GM10266 (cell line): Measurements from ENCODE around the gene SP1.
A peak's percentile ranks its signal among the peaks of the same experiment; 100 is the strongest.
"Not testable (repeated sequence)": the region's sequence is repeated elsewhere in the genome, so short reads cannot be mapped to it uniquely, and the experiment has no call there.

Experiments used
- DNase-seq: peaks from one replicate; pipeline ENCODE4 v3.0.0; 2012; ENCODE audit errors: extremely low spot score
- TF ChIP-seq, protein P1 (sequence below): IDR thresholded peaks from 2 replicates; pipeline ENCODE4 v1.5.1; 2012; ENCODE audit warnings: mild to moderate bottlenecking, low read depth; ENCODE audit not compliant: control insufficient read depth, insufficient read depth; ENCODE audit errors: missing control alignments

SP1 gene

DNA sequence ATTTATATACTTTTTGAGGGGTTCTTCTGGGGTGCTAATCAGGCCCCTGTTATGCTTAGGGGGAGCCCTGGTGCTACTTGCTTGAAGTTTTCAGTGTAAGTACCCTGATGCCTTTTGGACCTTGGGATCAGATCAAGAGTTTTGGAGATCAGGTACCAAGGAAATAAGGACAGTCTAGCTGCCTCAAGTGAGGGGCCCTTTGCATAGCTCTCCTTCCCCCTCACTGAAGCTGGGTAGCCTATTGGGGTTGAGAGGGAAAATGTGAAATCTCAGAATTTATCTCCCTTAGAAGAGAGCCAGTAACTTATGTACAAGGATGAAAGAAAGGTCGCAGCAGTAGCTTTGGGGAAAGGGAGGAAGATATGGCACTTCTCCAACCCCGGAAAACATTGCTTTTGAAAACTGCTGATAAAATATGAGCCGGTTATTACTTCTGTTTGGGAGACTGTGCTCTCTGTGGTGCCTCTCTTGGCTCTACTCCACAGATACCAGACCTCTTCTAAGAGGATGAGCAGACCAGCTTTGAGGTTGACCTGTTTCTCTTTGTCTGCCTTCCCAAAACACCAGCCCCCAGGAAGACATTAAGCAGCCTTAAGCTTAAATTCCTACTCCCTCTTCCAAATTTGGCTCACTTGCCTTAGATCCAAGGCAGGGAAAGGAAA, 34.9 kb downstream of the SP1 start:
- TF ChIP-seq, protein P1, sequence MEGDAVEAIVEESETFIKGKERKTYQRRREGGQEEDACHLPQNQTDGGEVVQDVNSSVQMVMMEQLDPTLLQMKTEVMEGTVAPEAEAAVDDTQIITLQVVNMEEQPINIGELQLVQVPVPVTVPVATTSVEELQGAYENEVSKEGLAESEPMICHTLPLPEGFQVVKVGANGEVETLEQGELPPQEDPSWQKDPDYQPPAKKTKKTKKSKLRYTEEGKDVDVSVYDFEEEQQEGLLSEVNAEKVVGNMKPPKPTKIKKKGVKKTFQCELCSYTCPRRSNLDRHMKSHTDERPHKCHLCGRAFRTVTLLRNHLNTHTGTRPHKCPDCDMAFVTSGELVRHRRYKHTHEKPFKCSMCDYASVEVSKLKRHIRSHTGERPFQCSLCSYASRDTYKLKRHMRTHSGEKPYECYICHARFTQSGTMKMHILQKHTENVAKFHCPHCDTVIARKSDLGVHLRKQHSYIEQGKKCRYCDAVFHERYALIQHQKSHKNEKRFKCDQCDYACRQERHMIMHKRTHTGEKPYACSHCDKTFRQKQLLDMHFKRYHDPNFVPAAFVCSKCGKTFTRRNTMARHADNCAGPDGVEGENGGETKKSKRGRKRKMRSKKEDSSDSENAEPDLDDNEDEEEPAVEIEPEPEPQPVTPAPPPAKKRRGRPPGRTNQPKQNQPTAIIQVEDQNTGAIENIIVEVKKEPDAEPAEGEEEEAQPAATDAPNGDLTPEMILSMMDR = no peak
- no peak for DNase-seq

DNA sequence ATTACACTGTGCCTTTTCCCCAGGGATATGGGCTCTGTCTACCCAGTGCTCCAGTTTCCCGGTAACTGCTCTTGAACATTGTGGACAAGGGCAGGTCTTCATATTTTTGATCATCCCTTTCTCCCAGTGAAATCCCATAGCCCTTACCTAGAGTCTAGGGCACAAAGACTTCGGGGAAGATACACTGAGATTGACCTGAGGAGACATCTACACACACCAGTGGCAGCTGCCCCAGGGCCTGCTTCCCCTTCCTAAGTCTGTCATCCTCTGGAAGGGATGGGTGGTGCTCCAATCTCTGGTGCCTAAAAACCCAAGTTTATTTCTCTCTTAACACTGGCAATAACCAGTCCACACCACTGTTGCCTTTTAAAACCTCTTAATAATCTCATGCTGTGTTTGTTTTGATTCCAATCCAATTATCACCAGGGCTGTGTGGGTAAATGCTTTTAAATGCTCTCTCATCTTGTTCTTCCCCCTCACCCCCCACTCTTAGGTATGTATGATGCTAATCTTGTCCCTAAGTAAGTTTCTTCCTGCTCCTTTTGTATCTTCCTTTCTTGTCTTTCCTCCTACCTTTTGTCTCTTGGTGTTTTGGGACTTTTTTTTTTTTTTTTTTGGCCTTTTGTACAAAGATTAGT, 35.9 kb downstream of the SP1 start:
- not testable (repeated sequence) for DNase-seq

DNA sequence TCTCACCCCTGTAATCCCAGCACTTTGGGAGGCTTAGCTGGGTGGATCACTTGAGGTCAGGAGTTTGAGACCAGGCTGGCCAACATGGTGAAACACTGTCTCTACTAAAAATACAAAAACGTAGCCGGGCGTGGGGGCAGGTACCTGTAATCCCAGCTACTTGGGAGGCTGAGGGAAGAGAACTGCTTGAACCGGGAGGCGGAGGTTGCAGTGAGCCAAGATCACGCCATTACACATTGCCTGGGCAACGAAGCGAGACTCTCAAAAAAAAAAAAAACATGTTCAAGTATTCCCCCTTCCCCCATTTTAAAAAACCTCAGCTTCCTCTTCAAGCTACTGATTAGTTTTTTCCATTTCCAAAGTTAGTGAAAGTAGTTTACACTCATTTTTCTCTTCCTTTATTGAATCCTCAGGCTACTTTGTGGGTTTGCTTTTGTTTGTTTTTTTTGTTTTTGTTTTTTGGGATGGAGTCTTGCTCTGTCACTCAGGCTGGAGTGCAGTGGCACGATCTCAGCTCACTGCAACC, 37.4 kb downstream of the SP1 start:
- peak; percentile 42 for DNase-seq

DNA sequence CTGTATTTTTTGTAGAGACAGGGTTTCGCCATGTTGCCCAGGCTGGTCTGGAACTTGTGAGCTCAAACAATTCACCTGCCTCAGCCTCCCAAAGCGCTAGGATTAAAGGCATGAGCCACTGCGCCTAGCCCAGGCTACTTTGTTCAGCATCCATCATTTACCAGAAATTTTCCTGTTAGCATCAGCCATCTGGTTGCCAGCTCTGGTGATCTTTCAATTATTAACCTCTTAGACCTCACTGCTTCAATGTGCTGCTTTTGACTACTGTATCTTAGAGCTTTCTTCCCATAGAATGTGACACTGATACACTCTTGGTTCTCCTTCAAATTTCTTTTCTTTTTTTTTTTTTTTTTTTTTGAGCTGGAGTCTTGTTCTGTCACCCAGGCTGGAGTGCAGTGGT, 38.2 kb downstream of the SP1 start:
- TF ChIP-seq, protein P1 = no peak

DNA sequence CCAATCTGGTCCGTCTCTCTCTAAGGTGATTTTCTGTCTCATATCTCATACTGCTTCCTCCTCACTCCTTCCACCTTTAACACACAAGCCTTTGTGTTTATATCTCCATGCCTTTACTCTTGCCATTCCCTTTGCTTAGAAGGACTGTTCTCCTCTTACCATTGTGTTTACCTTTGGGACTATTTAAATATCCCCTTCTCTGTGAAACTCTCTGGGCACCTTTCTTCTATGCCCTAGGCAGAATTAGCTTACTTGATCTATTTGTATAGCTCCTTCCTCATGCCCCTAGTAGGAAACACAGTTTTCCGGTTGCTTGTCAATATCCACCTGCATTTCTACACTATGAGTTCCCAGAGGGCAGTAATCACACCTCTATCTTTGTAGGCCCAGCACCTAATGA, 39.8 kb downstream of the SP1 start:
- TF ChIP-seq, protein P1 = no peak
- no peak for DNase-seq

More for the DNA sequence above, 38.2 kb downstream of the SP1 start:
- DNase-seq = no peak

DNA sequence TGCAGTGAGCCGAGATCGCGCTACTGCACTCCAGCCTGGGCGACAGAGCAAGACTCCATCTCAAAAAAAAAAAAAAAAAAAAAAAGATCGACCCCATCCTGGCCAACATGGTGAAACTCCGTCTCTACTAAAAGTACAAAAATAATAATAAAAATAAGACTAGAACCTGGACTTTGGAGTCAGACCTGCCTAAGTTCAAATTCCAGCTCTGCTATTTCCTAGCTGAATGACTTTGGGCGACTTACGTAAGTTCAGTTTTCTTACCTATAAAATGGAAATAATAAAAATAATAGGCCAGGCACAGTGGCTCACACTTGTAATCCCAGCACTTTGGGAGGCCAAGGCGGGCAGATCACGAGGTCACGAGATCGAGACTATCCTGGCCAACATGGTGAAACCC, 42.3 kb downstream of the SP1 start:
- not testable (repeated sequence) for DNase-seq

DNA sequence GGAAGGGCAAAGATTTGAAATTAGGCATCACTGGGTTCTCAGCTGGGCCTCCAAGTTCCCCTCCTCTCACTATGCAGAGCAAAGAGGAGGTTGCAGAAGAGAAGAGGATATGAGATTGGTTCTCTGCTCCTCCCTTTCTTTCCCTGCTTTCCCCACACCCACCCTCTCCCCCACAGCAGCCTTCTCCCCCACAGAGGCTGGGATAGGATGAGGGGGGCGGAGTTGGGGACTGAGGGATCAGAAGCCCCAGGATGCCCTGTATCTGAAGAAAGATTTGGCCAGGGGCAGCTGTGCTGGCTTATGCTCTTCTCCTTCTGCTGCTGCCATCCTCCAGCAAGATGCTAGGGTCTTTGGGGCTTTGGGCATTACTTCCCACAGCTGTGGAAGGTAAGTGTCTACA, 43.6 kb downstream of the SP1 start, which contains the start of gene AMHR2:
TSS of gene AMHR2 (plus strand) at position 259 of the 400 bp plus-strand sequence. CDS start at position 339, 80 bp downstream.
- TF ChIP-seq, protein P1 = no peak
- DNase-seq = no peak

DNA sequence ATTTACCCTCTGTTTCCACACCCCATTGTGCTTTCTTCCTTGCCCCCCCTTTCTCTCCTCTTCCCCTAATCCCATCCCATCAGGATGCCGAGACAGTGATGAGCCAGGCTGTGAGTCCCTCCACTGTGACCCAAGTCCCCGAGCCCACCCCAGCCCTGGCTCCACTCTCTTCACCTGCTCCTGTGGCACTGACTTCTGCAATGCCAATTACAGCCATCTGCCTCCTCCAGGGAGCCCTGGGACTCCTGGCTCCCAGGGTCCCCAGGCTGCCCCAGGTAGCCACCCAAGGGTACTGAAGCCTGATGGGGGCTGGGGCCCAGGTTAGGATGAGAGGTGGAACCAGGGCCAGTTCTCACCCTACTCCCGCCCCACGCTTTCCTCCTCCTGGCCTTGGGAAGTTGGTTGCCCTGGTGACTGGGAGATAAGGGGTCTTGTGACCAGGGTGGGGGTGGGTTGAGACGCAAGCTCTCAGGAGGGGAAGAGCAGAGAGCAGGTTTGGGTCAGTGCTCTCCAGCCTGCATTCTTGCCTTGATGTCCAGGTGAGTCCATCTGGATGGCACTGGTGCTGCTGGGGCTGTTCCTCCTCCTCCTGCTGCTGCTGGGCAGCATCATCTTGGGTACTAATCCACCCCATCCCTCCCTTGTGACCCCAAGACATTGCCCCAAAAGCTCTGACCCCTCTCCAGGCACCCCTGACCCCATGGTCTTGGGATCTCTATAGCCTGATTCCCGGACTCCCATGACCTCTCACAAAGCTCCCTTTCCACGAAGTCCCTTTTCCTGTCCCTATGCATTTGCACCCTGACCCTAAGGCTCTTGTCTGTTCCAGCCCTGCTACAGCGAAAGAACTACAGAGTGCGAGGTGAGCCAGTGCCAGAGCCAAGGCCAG, 44.9 kb downstream of the SP1 start:
- DNase-seq = no peak
- TF ChIP-seq, protein P1 = no peak
